ENCODE measurements around the gene TRAIP. TPM values are rescaled to one million over a fixed set of nuclear protein-coding genes. Genes with fewer than 3 reads are reported as not detected.

The TRAIP gene
- polyA plus RNA-seq, 2 of the 4 experiments (the other 2 are of a cell fraction) = 10.2 to 10.7 TPM

DNA sequence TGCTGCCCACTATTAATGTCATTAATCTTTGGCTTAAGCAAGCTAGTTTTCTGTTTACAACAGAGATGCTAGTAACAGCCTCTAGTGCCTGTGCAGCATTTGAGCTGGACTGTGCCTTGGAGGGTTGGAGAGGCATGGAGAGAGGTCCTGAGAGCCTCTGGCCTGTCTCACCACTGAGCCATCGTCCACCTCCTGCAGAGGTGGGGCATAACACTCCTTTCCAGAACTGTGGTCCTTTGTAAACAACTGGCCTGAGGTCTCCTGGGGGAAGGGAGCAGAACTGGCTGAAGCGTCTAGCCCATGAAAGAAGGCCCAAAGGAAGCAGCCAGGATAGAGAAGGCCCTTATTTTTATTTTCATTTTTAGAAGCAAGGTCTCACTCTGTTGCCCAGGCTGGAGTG lies 23.4 kb upstream of the TRAIP start:
- Histone ChIP-seq H3K4me2 (no peak overlapping the region), H3K27ac (no peak overlapping the region), H3K4me1 (no peaks in the 10 kb centered on the region), H3K9me3 (no peaks in the 10 kb centered on the region), H3K4me3 (no peak overlapping the region)
- DNase-seq (ENCODE audit: low read depth in 1 of 2, low spot score in 1 of 2) (no peak), FAIRE-seq (no peak), ATAC-seq (no peak)
- WGBS (ENCODE audit: missing lambda C conversion rate) = 67% methylated on average over 2 of the region's 2 CpGs
- CTCF ChIA-PET = interaction anchor here (2.0 to 4.5 kb wide), 2 partner anchors 26 to 40 kb away, joined by 7 to 23 read pairs; no protein-coding TSS in a partner anchor
- TF ChIP-seq HOXB13 (CRISPR knock-in tag; IDR thresholded peaks at IDR 0.05; ENCODE audit: low read depth) (no peak), POLR2A (IDR thresholded peaks at IDR 0.05; ENCODE audit: low read length) (no peak), POLR2AphosphoS2 (conservative IDR thresholded peaks at IDR 0.05; ENCODE audit: low read length) (no peak), HOXB5 (CRISPR knock-in tag; IDR thresholded peaks at IDR 0.05) (no peak), SREBF2 (IDR thresholded peaks at IDR 0.05) (no peak), TP53 (CRISPR knock-in tag; IDR thresholded peaks at IDR 0.05) (no peak), EHF (CRISPR knock-in tag; IDR thresholded peaks at IDR 0.05) (no peak), CHD2 (IDR thresholded peaks at IDR 0.05; ENCODE audit: low read length, partially characterized antibody) (no peak), HEYL (CRISPR knock-in tag; IDR thresholded peaks at IDR 0.05) (no peak), NFE2L2 (conservative IDR thresholded peaks at IDR 0.05; ENCODE audit: low read length) (no peak), CEBPB (IDR thresholded peaks at IDR 0.05) (no peak)
- POLR2A ChIA-PET = no interaction called here

DNA sequence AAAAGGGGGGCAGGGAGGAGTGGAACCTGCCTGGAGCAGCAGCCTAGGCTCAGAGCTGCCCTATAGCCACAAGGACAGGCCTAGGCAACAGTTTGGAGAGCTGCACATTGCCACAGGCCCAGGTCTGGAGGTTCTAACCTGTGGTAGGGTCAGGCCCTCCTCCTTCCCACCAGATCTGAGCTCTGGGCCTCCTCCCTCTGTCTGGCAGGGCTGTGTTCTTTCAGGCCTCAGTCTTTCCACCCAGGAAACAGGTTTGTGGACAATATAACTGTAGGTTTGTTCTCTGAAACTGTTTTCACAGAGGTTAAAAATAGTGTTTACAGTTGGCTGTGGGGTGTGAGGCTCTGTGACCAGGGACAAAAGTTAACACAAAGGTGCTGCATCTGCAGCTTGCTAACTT lies 22.3 kb upstream of the TRAIP start:
- H3K4me1 ChIP-seq = no peaks in the 10 kb centered on the region
- H3K27ac ChIP-seq = no peak overlapping the region
- no peaks in the 10 kb centered on the region for H3K9me3 ChIP-seq
- CTCF ChIA-PET = interaction anchor here (0.6 to 4.5 kb wide), 4 partner anchors 11 to 116 kb away, joined by 3 to 23 read pairs (median 5); no protein-coding TSS in a partner anchor
- POLR2A ChIA-PET = interaction anchor here (0.7 kb wide), 1 partner anchor 156 kb away, joined by 4 read pairs; no protein-coding TSS in a partner anchor
- no peak overlapping the region for H3K4me2 ChIP-seq
- TF ChIP-seq HDAC2 (IDR thresholded peaks at IDR 0.05) (no peak), ZC3H11A (IDR thresholded peaks at IDR 0.05) (no peak), RFX5 (IDR thresholded peaks at IDR 0.05) (no peak), CTCF (IDR thresholded peaks at IDR 0.05) (no peak), NPAS2 (CRISPR knock-in tag; IDR thresholded peaks at IDR 0.05; ENCODE audit: borderline replicate concordance) (no peak), CBX2 (IDR thresholded peaks at IDR 0.05; ENCODE audit: borderline replicate concordance, low read depth) (no peak), RAD21 (conservative IDR thresholded peaks at IDR 0.05 in 1 of 2, IDR thresholded peaks at IDR 0.05 in 1 of 2) (no peak), KDM1A (IDR thresholded peaks at IDR 0.05; ENCODE audit: low read depth) (no peak), FOSL2 (IDR thresholded peaks at IDR 0.05) (no peak), FOSL2 (CRISPR knock-in tag; IDR thresholded peaks at IDR 0.05) (no peak), KDM5A (IDR thresholded peaks at IDR 0.05) (no peak), ELK1 (IDR thresholded peaks at IDR 0.05; ENCODE audit: low read depth, low read length) (no peak), PHF8 (IDR thresholded peaks at IDR 0.05; ENCODE audit: borderline replicate concordance, low read depth) (no peak), RARB (CRISPR knock-in tag; IDR thresholded peaks at IDR 0.05) (no peak), CHD4 (IDR thresholded peaks at IDR 0.05; ENCODE audit: borderline replicate concordance) (no peak)
- TF ChIP-seq, protein P1, sequence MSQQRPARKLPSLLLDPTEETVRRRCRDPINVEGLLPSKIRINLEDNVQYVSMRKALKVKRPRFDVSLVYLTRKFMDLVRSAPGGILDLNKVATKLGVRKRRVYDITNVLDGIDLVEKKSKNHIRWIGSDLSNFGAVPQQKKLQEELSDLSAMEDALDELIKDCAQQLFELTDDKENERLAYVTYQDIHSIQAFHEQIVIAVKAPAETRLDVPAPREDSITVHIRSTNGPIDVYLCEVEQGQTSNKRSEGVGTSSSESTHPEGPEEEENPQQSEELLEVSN (IDR thresholded peaks at IDR 0.05; ENCODE audit: borderline replicate concordance, low read depth) = no peak
- TF ChIP-seq, protein P2, sequence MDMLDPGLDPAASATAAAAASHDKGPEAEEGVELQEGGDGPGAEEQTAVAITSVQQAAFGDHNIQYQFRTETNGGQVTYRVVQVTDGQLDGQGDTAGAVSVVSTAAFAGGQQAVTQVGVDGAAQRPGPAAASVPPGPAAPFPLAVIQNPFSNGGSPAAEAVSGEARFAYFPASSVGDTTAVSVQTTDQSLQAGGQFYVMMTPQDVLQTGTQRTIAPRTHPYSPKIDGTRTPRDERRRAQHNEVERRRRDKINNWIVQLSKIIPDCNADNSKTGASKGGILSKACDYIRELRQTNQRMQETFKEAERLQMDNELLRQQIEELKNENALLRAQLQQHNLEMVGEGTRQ (IDR thresholded peaks at IDR 0.05) = no peak
- TF ChIP-seq, protein P3, sequence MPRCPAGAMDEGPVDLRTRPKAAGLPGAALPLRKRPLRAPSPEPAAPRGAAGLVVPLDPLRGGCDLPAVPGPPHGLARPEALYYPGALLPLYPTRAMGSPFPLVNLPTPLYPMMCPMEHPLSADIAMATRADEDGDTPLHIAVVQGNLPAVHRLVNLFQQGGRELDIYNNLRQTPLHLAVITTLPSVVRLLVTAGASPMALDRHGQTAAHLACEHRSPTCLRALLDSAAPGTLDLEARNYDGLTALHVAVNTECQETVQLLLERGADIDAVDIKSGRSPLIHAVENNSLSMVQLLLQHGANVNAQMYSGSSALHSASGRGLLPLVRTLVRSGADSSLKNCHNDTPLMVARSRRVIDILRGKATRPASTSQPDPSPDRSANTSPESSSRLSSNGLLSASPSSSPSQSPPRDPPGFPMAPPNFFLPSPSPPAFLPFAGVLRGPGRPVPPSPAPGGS (IDR thresholded peaks at IDR 0.05) = no peak
- FAIRE-seq (no peak), ATAC-seq (no peak), DNase-seq (ENCODE audit: low read depth in 1 of 2, low spot score in 1 of 2) (no peak)
- no peak overlapping the region for H3K4me3 ChIP-seq
